Measurements from ENCODE around the gene S100A8.
A peak's percentile ranks its signal among the peaks of the same experiment; 100 is the strongest.
"Not testable (repeated sequence)": the region's sequence is repeated elsewhere in the genome, so short reads cannot be mapped to it uniquely, and the experiment has no call there.

The S100A8 gene

GRCh38 chr1:153415850-153416570, 25.1 kb upstream of the S100A8 start, which contains the start of gene S100A7A:
Gene S100A7A (plus strand): TSS chr1:153416520. CDS start chr1:153418083, 1,563 bp downstream.
- no peak for DNase-seq

GRCh38 chr1:153413961-153414360, 23.1 kb upstream of the S100A8 start:
- not testable (repeated sequence) for DNase-seq

GRCh38 chr1:153407274-153407673, 16.4 kb upstream of the S100A8 start:
- DNase-seq: not testable (repeated sequence)

- not testable (repeated sequence) for DNase-seq
Observed at GRCh38 chr1:153405825-153406599, 15.1 kb upstream of the S100A8 start.

GRCh38 chr1:153404768-153405167, 13.9 kb upstream of the S100A8 start:
- DNase-seq: no peak

GRCh38 chr1:153404086-153404635, 13.3 kb upstream of the S100A8 start:
- DNase-seq: no peak

- no peak for DNase-seq
Observed at GRCh38 chr1:153403421-153404085, 12.7 kb upstream of the S100A8 start.

- no peak for DNase-seq
Observed at GRCh38 chr1:153402226-153402625, 11.4 kb upstream of the S100A8 start.

GRCh38 chr1:153401461-153401860, 10.6 kb upstream of the S100A8 start:
- DNase-seq: no peak

- DNase-seq: peak; percentile 53
Observed at GRCh38 chr1:153400244-153400643, 9.4 kb upstream of the S100A8 start.

GRCh38 chr1:153399401-153400055, 8.7 kb upstream of the S100A8 start:
- DNase-seq: no peak

- DNase-seq: no peak
Observed at GRCh38 chr1:153397924-153398651, 7.2 kb upstream of the S100A8 start.

- no peak for DNase-seq
Observed at GRCh38 chr1:153397051-153397923, 6.4 kb upstream of the S100A8 start.

GRCh38 chr1:153396461-153396860, 5.6 kb upstream of the S100A8 start:
- DNase-seq: no peak

GRCh38 chr1:153395776-153396175, 4.9 kb upstream of the S100A8 start:
- DNase-seq: no peak

- no peak for DNase-seq
Observed at GRCh38 chr1:153395136-153395685, 4.3 kb upstream of the S100A8 start.

- no peak for DNase-seq
Observed at GRCh38 chr1:153394391-153394790, 3.5 kb upstream of the S100A8 start.

GRCh38 chr1:153393926-153394325, 3.1 kb upstream of the S100A8 start:
- no peak for DNase-seq

- no peak for DNase-seq
Observed at GRCh38 chr1:153392822-153393221, 1.9 kb upstream of the S100A8 start.

- no peak for DNase-seq
Observed at GRCh38 chr1:153392258-153392657, 1.4 kb upstream of the S100A8 start.
